Spinal cord (tissue), 10 donors: ENCODE results near the gene RRAD. TPM values are rescaled to one million over a fixed set of nuclear protein-coding genes. Genes with fewer than 3 reads are reported as not detected.

ENCODE experiments used
- DNase-seq, 6 donors: peaks; one replicate each; pipeline versions ENCODE4 v3.0.0 to v3.0.0-alpha.2; 2013 to 2015; ENCODE audit warnings: low spot score in 6 of 6, low read depth in 4 of 6
- H3K27ac ChIP-seq: one replicate; pipeline ENCODE4 v1.5.1; 2013; ENCODE audit warnings: low read depth, low read length, control low read depth
- H3K27me3 ChIP-seq: one replicate; pipeline ENCODE4 v1.6.1; 2013; ENCODE audit warnings: low read length; ENCODE audit not compliant: control insufficient read depth, insufficient read depth
- H3K36me3 ChIP-seq: one replicate; pipeline ENCODE4 v1.6.1; 2013; ENCODE audit warnings: low read length; ENCODE audit not compliant: control insufficient read depth, insufficient read depth
- H3K4me1 ChIP-seq: one replicate; pipeline ENCODE4 v1.6.1; 2013; ENCODE audit warnings: low read length; ENCODE audit not compliant: control insufficient read depth, insufficient read depth
- H3K4me3 ChIP-seq: one replicate; pipeline ENCODE4 v1.5.1; 2013; ENCODE audit warnings: low read depth, low read length, control low read depth
- H3K9me3 ChIP-seq: one replicate; pipeline ENCODE4 v1.6.1; 2013; ENCODE audit warnings: low read length; ENCODE audit not compliant: control insufficient read depth, insufficient read depth
- WGBS: methylation state at CpG from one replicate; pipeline ENCODE4 v1.1.5; 2013; ENCODE audit warnings: missing lambda C conversion rate; ENCODE audit not compliant: insufficient coverage; 5-methylcytosine and 5-hydroxymethylcytosine counted together
- polyA plus RNA-seq, 2 donors: library from polyadenylated mRNA; unstranded; fragments of 120-200 nt; gene quantifications; one replicate each; pipeline ENCODE4 v1.2.1, GENCODE V29; 2013; ENCODE audit not compliant: insufficient read length in 2 of 2
- total RNA-seq, 2 donors: library from RNA; depleted of rRNA in 1 of 2; stranded (reverse); fragments of 120-200 nt in 1 of 2; fragments of >200 nt in 1 of 2; gene quantifications; one replicate each; pipeline versions ENCODE4 v1.2.3 to v1.2.4, GENCODE V29; 2013 to 2014
- donor health status: healthy.

RRAD gene
- total and polyA plus RNA-seq, 4 donors = 1.3 to 6.0 (median 2.1) TPM

GRCh38 chr16:66919569-66920298, 5.6 kb downstream of the RRAD start:
- H3K4me1 ChIP-seq = peaks cover 17% of the 10 kb centered on the region
- 67% methylated on average over 2 of the region's 5 CpGs for WGBS

GRCh38 chr16:66918803-66919568, 6.3 kb downstream of the RRAD start, which contains the start of gene CDH16:
Gene CDH16 (minus strand): TSS chr16:66918885. CDS start chr16:66918065, 820 bp downstream.
- no peak for DNase-seq
- Histone ChIP-seq H3K4me1 (peaks cover 12% of the 10 kb centered on the region), H3K9me3 (no peaks in the 10 kb centered on the region), H3K27ac (no peak within 1 kb of the TSS), H3K27me3 (peaks cover 31% of the 10 kb centered on the region), H3K4me3 (no peak within 1 kb of the TSS), H3K36me3 (peaks cover 7% of the 10 kb centered on the region)
- 71% methylated on average over 7 of the region's 7 CpGs for WGBS

More at GRCh38 chr16:66919569-66920298, 5.6 kb downstream of the RRAD start:
- Histone ChIP-seq H3K27me3 (peaks cover 39% of the 10 kb centered on the region), H3K9me3 (no peaks in the 10 kb centered on the region), H3K4me3 (no peak overlapping the region), H3K27ac (no peak overlapping the region), H3K36me3 (peaks cover 7% of the 10 kb centered on the region)
- no peak for DNase-seq

GRCh38 chr16:66918355-66918754, 7.0 kb downstream of the RRAD start:
- Histone ChIP-seq H3K4me3 (no peak overlapping the region), H3K27ac (no peak overlapping the region), H3K9me3 (no peaks in the 10 kb centered on the region), H3K27me3 (peaks cover 26% of the 10 kb centered on the region), H3K4me1 (peaks cover 11% of the 10 kb centered on the region), H3K36me3 (peaks cover 7% of the 10 kb centered on the region)
- DNase-seq = no peak
- WGBS = 88% methylated on average over 6 of the region's 6 CpGs

- Histone ChIP-seq H3K9me3 (no peaks in the 10 kb centered on the region), H3K36me3 (peaks cover 7% of the 10 kb centered on the region), H3K27me3 (peaks cover 20% of the 10 kb centered on the region), H3K4me1 (peaks cover 5% of the 10 kb centered on the region), H3K27ac (no peak overlapping the region), H3K4me3 (no peak overlapping the region)
- WGBS = 85% methylated on average over 8 of the region's 9 CpGs
- no peak for DNase-seq
Observed at GRCh38 chr16:66917741-66918140, 7.6 kb downstream of the RRAD start.

- Histone ChIP-seq H3K27ac (no peak overlapping the region), H3K27me3 (peaks cover 12% of the 10 kb centered on the region), H3K4me1 (peaks cover 5% of the 10 kb centered on the region), H3K4me3 (no peak overlapping the region), H3K9me3 (no peaks in the 10 kb centered on the region), H3K36me3 (peaks cover 1% of the 10 kb centered on the region)
- WGBS = 84% methylated on average over 6 of the region's 6 CpGs
- no peak for DNase-seq
Observed at GRCh38 chr16:66916518-66916917, 8.8 kb downstream of the RRAD start.

- Histone ChIP-seq H3K9me3 (no peaks in the 10 kb centered on the region), H3K27me3 (peaks cover 7% of the 10 kb centered on the region), H3K4me1 (peaks cover 3% of the 10 kb centered on the region), H3K27ac (no peak overlapping the region), H3K36me3 (no peaks in the 10 kb centered on the region), H3K4me3 (no peak overlapping the region)
- WGBS = 82% methylated on average over 3 of the region's 7 CpGs
- no peak for DNase-seq
Observed at GRCh38 chr16:66915041-66915440, 10.3 kb downstream of the RRAD start.

GRCh38 chr16:66914541-66914940, 10.8 kb downstream of the RRAD start:
- H3K36me3 ChIP-seq = no peaks in the 10 kb centered on the region
- 99% methylated on average over 5 of the region's 7 CpGs for WGBS
- peaks cover 3% of the 10 kb centered on the region for H3K27me3 ChIP-seq
- DNase-seq = no peak
- no peaks in the 10 kb centered on the region for H3K4me1 ChIP-seq
- H3K9me3 ChIP-seq = no peaks in the 10 kb centered on the region
- no peak overlapping the region for H3K4me3 ChIP-seq
- H3K27ac ChIP-seq = no peak overlapping the region

- peaks cover 3% of the 10 kb centered on the region for H3K27me3 ChIP-seq
- DNase-seq = no peak
- 50% methylated on average over 2 of the region's 4 CpGs for WGBS
Observed at GRCh38 chr16:66913711-66914110, 11.6 kb downstream of the RRAD start.

GRCh38 chr16:66913081-66913480, 12.3 kb downstream of the RRAD start:
- Histone ChIP-seq H3K27me3 (peaks cover 3% of the 10 kb centered on the region), H3K27ac (no peak overlapping the region), H3K36me3 (no peaks in the 10 kb centered on the region), H3K4me1 (no peaks in the 10 kb centered on the region), H3K4me3 (no peak overlapping the region), H3K9me3 (no peaks in the 10 kb centered on the region)
- DNase-seq = no peak
- 18% methylated on average over 6 of the region's 10 CpGs for WGBS

More at GRCh38 chr16:66913711-66914110, 11.6 kb downstream of the RRAD start:
- H3K4me3 ChIP-seq = no peak overlapping the region
- H3K9me3 ChIP-seq = no peaks in the 10 kb centered on the region
- no peaks in the 10 kb centered on the region for H3K4me1 ChIP-seq
- H3K36me3 ChIP-seq = no peaks in the 10 kb centered on the region
- H3K27ac ChIP-seq = no peak overlapping the region
